SK-N-SH (cell line): ENCODE measurements around the gene SLC66A3. TPM values are rescaled to one million over a fixed set of nuclear protein-coding genes. Genes with fewer than 3 reads are reported as not detected.

ENCODE experiments used
- CTCF ChIA-PET: fragments of 300-600, 350-600 bp; formaldehyde crosslinking; extraction: SDS; loops from one replicate; lab custom pipeline; 2021; lab: Yijun Ruan, JAX
- POLR2A ChIA-PET: fragments of 350-600 bp; sonication (Branson Sonifier 250); formaldehyde crosslinking; extraction: SDS; loops from one replicate; lab custom pipeline; 2020; ENCODE audit warnings: antibody characterized with exemption, inconsistent platforms; lab: Yijun Ruan, JAX
- DNase-seq: peaks from one replicate; pipeline ENCODE4 v3.0.0; 2012
- H2AFZ ChIP-seq: fragments of 200-600 bp; sonication (generic); 2 replicates; pipeline ENCODE4 v1.8.1; 2016; ENCODE audit warnings: antibody characterized with exemption, mild to moderate bottlenecking, low read depth
- H3F3A ChIP-seq: fragments of 200-600 bp; sonication (generic); replicated peaks from 2 replicates; pipeline ENCODE3; 2016; ENCODE audit warnings: antibody characterized with exemption, mild to moderate bottlenecking; ENCODE audit not compliant: insufficient read depth
- H3K27ac ChIP-seq, 2 experiments: fragments of 200-500 bp in 1 of 2; fragments of 200-600 bp in 1 of 2; sonication (Bioruptor generic) in 1 of 2; sonication (generic), shearing (Covaris generic) in 1 of 2; 2 replicates each; pipeline versions ENCODE4 v1.5.1 to v1.6.1; 2014 to 2016; ENCODE audit warnings: low read depth in 2 of 2, inconsistent platforms in 1 of 2, low read length in 1 of 2, mild to moderate bottlenecking in 1 of 2, mixed read lengths in 1 of 2
- H3K27me3 ChIP-seq: fragments of 200-600 bp; sonication (generic), shearing (Covaris generic); 2 replicates; pipeline ENCODE4 v1.6.1; 2016; ENCODE audit warnings: mixed run types; ENCODE audit not compliant: insufficient read depth
- H3K36me3 ChIP-seq, 2 experiments: fragments of 200-500 bp in 1 of 2; fragments of 200-600 bp in 1 of 2; sonication (Bioruptor generic) in 1 of 2; sonication (generic) in 1 of 2; replicated peaks in 1 of 2; 2 replicates each; pipeline versions ENCODE3 to v1.5.1; 2014 to 2016; ENCODE audit warnings: low read length in 1 of 2, mild to moderate bottlenecking in 1 of 2; ENCODE audit not compliant: insufficient read depth in 2 of 2, control insufficient read depth in 1 of 2
- H3K4me1 ChIP-seq, 2 experiments: fragments of 200-500 bp in 1 of 2; fragments of 200-600 bp in 1 of 2; sonication (Bioruptor generic) in 1 of 2; sonication (generic), shearing (Covaris generic) in 1 of 2; 2 replicates each; pipeline versions ENCODE4 v1.5.1 to v1.6.1; 2014 to 2016; ENCODE audit warnings: low read depth in 1 of 2, low read length in 1 of 2, mixed run types in 1 of 2; ENCODE audit not compliant: insufficient read depth in 2 of 2, control insufficient read depth in 1 of 2
- H3K4me2 ChIP-seq: fragments of 200-600 bp; sonication (generic), shearing (Covaris generic); 2 replicates; pipeline ENCODE4 v1.6.1; 2017; ENCODE audit warnings: mixed run types
- H3K4me3 ChIP-seq, 2 experiments: fragments of 200-500 bp in 1 of 2; fragments of 200-600 bp in 1 of 2; sonication (Bioruptor generic) in 1 of 2; sonication (generic), shearing (Covaris generic) in 1 of 2; 2 replicates each; pipeline versions ENCODE4 v1.5.1 to v1.8.1; 2014 to 2016; ENCODE audit warnings: low read depth in 2 of 2, inconsistent platforms in 1 of 2, low read length in 1 of 2, mild to moderate bottlenecking in 1 of 2, mixed read lengths in 1 of 2, moderate library complexity in 1 of 2
- H3K79me2 ChIP-seq: fragments of 200-600 bp; sonication (generic); 2 replicates; pipeline ENCODE4 v1.8.1; 2017; ENCODE audit warnings: mild to moderate bottlenecking; ENCODE audit not compliant: insufficient read depth
- H3K9ac ChIP-seq: fragments of 200-600 bp; sonication (generic); 2 replicates; pipeline ENCODE4 v1.6.1; 2017; ENCODE audit warnings: mixed run types
- H3K9me2 ChIP-seq: fragments of 200-600 bp; sonication (generic); 2 replicates; pipeline ENCODE4 v1.6.1; 2017; ENCODE audit warnings: mixed run types
- H3K9me3 ChIP-seq: fragments of 200-600 bp; sonication (generic); 2 replicates; pipeline ENCODE4 v1.6.1; 2017; ENCODE audit warnings: mixed run types, mild to moderate bottlenecking, moderate library complexity
- H4K20me1 ChIP-seq: fragments of 200-600 bp; sonication (generic); 2 replicates; pipeline ENCODE4 v1.6.1; 2017; ENCODE audit warnings: mild to moderate bottlenecking, mixed run types; ENCODE audit not compliant: insufficient read depth
- CHD2 ChIP-seq: fragments of 150-350 bp; IDR thresholded peaks from 2 replicates; pipeline ENCODE4 v1.6.1; 2018; ENCODE audit warnings: low read length; ENCODE audit not compliant: partially characterized antibody
- EP300 ChIP-seq, 2 experiments: IDR thresholded peaks; 2 replicates each; pipeline versions ENCODE4 v1.4.0 to v1.6.1; 2012; ENCODE audit warnings: borderline replicate concordance in 1 of 2, low read depth in 1 of 2, low read length in 1 of 2
- FOSL2 ChIP-seq: IDR thresholded peaks from 2 replicates; pipeline ENCODE4 v1.4.0; 2012; ENCODE audit warnings: low read depth, mild to moderate bottlenecking, moderate library complexity, borderline replicate concordance
- GABPA ChIP-seq: IDR thresholded peaks from 2 replicates; pipeline ENCODE4 v1.4.0; 2012; ENCODE audit warnings: low read depth, mild to moderate bottlenecking
- JUND ChIP-seq: IDR thresholded peaks from 2 replicates; pipeline ENCODE4 v1.4.0; 2012
- MXI1 ChIP-seq: IDR thresholded peaks from 2 replicates; pipeline ENCODE4 v1.6.1; 2012; ENCODE audit warnings: mild to moderate bottlenecking, low read depth, low read length, improper control_type of control experiment
- NFIC ChIP-seq: IDR thresholded peaks from 2 replicates; pipeline ENCODE4 v1.4.0; 2012; ENCODE audit warnings: borderline replicate concordance
- NRF1 ChIP-seq: IDR thresholded peaks from 2 replicates; pipeline ENCODE4 v1.6.1; 2012; ENCODE audit warnings: low read depth, mild to moderate bottlenecking, low read length
- RAD21 ChIP-seq: IDR thresholded peaks from 2 replicates; pipeline ENCODE4 v1.6.1; 2012; ENCODE audit warnings: mild to moderate bottlenecking, low read length
- SIN3A ChIP-seq: IDR thresholded peaks from 2 replicates; pipeline ENCODE4 v1.6.1; 2012; ENCODE audit warnings: low read depth, mild to moderate bottlenecking, low read length, moderate library complexity, borderline replicate concordance
- TCF12 ChIP-seq: IDR thresholded peaks from 2 replicates; pipeline ENCODE4 v1.4.0; 2012
- YY1 ChIP-seq: IDR thresholded peaks from 2 replicates; pipeline ENCODE4 v1.4.0; 2012; ENCODE audit warnings: low read depth, mild to moderate bottlenecking
- WGBS: methylation state at CpG from one replicate; pipeline ENCODE4 v1.1.6; 2017; ENCODE audit warnings: low lambda C conversion rate; 5-methylcytosine and 5-hydroxymethylcytosine counted together
- polyA plus RNA-seq, 3 experiments: library from polyadenylated mRNA; depleted of rRNA; stranded (reverse); fragments of >200 nt; gene quantifications; 2 replicates each; pipeline ENCODE4 v1.2.3, GENCODE V29; 2012
- TF ChIP-seq, protein P1 (sequence below): IDR thresholded peaks from 2 replicates; pipeline ENCODE4 v1.4.0; 2012; ENCODE audit warnings: low read depth
- TF ChIP-seq, protein P2 (sequence below): IDR thresholded peaks from 2 replicates; pipeline ENCODE4 v1.4.0; 2012; ENCODE audit warnings: low read depth, borderline replicate concordance
- TF ChIP-seq, protein P3 (sequence below): fragments of 150-350 bp; IDR thresholded peaks from 2 replicates; pipeline ENCODE4 v1.6.1; 2017; ENCODE audit warnings: antibody characterized with exemption, low read length, low read depth, borderline replicate concordance
- TF ChIP-seq, protein P4 (sequence below): IDR thresholded peaks from 2 replicates; pipeline ENCODE4 v1.4.0; 2012; ENCODE audit warnings: low read depth, borderline replicate concordance
- TF ChIP-seq, protein P5 (sequence below): IDR thresholded peaks from 2 replicates; pipeline ENCODE4 v1.6.1; 2012; ENCODE audit warnings: mild to moderate bottlenecking, low read depth, low read length, moderate library complexity
- TF ChIP-seq, protein P6 (sequence below): fragments of 150-350 bp; IDR thresholded peaks from 2 replicates; pipeline ENCODE4 v1.6.1; 2016; ENCODE audit warnings: mild to moderate bottlenecking, low read depth, low read length

The SLC66A3 gene
- polyA plus RNA-seq, 1 of the 3 experiments (the other 2 are of a cell fraction): 49.0 TPM

DNA sequence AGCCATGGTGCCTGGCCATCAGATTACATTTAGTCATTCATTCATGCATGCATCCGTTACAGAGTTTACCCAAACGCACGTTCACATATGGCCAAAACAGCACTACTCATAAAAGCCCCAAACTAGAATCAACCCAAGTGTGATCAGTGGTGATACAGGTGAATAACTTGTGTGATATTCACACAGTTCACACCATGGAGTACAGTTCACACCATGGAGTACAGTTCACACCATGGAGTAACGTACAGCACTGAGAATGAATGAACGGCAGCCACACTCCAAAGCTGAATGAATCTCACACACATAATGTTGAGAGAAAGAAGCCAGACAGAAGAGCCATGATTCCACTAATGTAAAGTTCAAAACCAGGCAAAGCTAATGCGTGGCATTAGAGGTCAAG lies 12.3 kb upstream of the SLC66A3 start:
- no peaks in the 10 kb centered on the region for H3K4me1 ChIP-seq
- H3K36me3 ChIP-seq: no peaks in the 10 kb centered on the region
- ChIA-PET POLR2A (no interaction called here), CTCF (interaction anchor here (1.3 to 7.8 kb wide), 6 partner anchors 10 to 441 kb away, joined by 3 to 81 read pairs (median 10); a partner anchor contains a TSS)
- no peaks in the 10 kb centered on the region for H3K79me2 ChIP-seq
- no peaks in the 10 kb centered on the region for H3K9me2 ChIP-seq
- H3K27ac ChIP-seq: no peak overlapping the region
- H3K27me3 ChIP-seq: no peaks in the 10 kb centered on the region
- H3F3A ChIP-seq: peaks cover 14% of the 10 kb centered on the region
- no peak overlapping the region; a peak in 1 of 4 replicates for H3K4me3 ChIP-seq
- no peaks in the 10 kb centered on the region for H4K20me1 ChIP-seq
- no peak overlapping the region for H2AFZ ChIP-seq
- WGBS: 91% methylated on average over 6 of the region's 6 CpGs
- no peak overlapping the region for H3K4me2 ChIP-seq
- DNase-seq: no peak
- no peaks in the 10 kb centered on the region for H3K9me3 ChIP-seq
- no peak for TF ChIP-seq TCF12
- TF ChIP-seq, protein P1, sequence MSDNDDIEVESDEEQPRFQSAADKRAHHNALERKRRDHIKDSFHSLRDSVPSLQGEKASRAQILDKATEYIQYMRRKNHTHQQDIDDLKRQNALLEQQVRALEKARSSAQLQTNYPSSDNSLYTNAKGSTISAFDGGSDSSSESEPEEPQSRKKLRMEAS: no peak
- no peak for TF ChIP-seq YY1
- TF ChIP-seq, protein P2, sequence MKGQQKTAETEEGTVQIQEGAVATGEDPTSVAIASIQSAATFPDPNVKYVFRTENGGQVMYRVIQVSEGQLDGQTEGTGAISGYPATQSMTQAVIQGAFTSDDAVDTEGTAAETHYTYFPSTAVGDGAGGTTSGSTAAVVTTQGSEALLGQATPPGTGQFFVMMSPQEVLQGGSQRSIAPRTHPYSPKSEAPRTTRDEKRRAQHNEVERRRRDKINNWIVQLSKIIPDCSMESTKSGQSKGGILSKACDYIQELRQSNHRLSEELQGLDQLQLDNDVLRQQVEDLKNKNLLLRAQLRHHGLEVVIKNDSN: no peak
- TF ChIP-seq, protein P3, sequence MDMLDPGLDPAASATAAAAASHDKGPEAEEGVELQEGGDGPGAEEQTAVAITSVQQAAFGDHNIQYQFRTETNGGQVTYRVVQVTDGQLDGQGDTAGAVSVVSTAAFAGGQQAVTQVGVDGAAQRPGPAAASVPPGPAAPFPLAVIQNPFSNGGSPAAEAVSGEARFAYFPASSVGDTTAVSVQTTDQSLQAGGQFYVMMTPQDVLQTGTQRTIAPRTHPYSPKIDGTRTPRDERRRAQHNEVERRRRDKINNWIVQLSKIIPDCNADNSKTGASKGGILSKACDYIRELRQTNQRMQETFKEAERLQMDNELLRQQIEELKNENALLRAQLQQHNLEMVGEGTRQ: no peak
- TF ChIP-seq, protein P4, sequence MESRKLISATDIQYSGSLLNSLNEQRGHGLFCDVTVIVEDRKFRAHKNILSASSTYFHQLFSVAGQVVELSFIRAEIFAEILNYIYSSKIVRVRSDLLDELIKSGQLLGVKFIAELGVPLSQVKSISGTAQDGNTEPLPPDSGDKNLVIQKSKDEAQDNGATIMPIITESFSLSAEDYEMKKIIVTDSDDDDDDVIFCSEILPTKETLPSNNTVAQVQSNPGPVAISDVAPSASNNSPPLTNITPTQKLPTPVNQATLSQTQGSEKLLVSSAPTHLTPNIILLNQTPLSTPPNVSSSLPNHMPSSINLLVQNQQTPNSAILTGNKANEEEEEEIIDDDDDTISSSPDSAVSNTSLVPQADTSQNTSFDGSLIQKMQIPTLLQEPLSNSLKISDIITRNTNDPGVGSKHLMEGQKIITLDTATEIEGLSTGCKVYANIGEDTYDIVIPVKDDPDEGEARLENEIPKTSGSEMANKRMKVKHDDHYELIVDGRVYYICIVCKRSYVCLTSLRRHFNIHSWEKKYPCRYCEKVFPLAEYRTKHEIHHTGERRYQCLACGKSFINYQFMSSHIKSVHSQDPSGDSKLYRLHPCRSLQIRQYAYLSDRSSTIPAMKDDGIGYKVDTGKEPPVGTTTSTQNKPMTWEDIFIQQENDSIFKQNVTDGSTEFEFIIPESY: no peak
- TF ChIP-seq GABPA: no peak
- no peak for TF ChIP-seq NFIC
- TF ChIP-seq RAD21: no peak
- no peak for TF ChIP-seq SIN3A
- TF ChIP-seq, protein P5, sequence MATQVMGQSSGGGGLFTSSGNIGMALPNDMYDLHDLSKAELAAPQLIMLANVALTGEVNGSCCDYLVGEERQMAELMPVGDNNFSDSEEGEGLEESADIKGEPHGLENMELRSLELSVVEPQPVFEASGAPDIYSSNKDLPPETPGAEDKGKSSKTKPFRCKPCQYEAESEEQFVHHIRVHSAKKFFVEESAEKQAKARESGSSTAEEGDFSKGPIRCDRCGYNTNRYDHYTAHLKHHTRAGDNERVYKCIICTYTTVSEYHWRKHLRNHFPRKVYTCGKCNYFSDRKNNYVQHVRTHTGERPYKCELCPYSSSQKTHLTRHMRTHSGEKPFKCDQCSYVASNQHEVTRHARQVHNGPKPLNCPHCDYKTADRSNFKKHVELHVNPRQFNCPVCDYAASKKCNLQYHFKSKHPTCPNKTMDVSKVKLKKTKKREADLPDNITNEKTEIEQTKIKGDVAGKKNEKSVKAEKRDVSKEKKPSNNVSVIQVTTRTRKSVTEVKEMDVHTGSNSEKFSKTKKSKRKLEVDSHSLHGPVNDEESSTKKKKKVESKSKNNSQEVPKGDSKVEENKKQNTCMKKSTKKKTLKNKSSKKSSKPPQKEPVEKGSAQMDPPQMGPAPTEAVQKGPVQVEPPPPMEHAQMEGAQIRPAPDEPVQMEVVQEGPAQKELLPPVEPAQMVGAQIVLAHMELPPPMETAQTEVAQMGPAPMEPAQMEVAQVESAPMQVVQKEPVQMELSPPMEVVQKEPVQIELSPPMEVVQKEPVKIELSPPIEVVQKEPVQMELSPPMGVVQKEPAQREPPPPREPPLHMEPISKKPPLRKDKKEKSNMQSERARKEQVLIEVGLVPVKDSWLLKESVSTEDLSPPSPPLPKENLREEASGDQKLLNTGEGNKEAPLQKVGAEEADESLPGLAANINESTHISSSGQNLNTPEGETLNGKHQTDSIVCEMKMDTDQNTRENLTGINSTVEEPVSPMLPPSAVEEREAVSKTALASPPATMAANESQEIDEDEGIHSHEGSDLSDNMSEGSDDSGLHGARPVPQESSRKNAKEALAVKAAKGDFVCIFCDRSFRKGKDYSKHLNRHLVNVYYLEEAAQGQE: no peak
- TF ChIP-seq MXI1: no peak
- TF ChIP-seq FOSL2: no peak
- no peak for TF ChIP-seq CHD2
- no peak for TF ChIP-seq JUND
- TF ChIP-seq NRF1: no peak
- no peak for TF ChIP-seq EP300 (IDR thresholded peaks at IDR 0.05; ENCODE audit: borderline replicate concordance in 1 of 2, low read depth in 1 of 2, low read length in 1 of 2)
- TF ChIP-seq, protein P6, sequence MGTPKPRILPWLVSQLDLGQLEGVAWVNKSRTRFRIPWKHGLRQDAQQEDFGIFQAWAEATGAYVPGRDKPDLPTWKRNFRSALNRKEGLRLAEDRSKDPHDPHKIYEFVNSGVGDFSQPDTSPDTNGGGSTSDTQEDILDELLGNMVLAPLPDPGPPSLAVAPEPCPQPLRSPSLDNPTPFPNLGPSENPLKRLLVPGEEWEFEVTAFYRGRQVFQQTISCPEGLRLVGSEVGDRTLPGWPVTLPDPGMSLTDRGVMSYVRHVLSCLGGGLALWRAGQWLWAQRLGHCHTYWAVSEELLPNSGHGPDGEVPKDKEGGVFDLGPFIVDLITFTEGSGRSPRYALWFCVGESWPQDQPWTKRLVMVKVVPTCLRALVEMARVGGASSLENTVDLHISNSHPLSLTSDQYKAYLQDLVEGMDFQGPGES: no peak
- no peak overlapping the region for H3K9ac ChIP-seq
